Endothelial cell of umbilical vein (primary cell): ENCODE results near the gene FTHL17. TPM values are rescaled to one million over a fixed set of nuclear protein-coding genes. Genes with fewer than 3 reads are reported as not detected.

Source experiments
- BruUV-seq: library from RNA; stranded (reverse); fragments of 400-500 nt; replicated peaks from 2 replicates; lab custom pipeline; 2021; lab: Mats Ljungman, UMichigan
- CTCF ChIA-PET: fragments of 300-600, 350-600 bp; sonication (Branson Sonifier 250); formaldehyde crosslinking; loops from one replicate; lab custom pipeline; 2021; ENCODE audit warnings: antibody characterized with exemption, inconsistent platforms; lab: Charles Lee
- POLR2A ChIA-PET: fragments of 300-600, 350-600 bp; sonication (Branson Sonifier 250); formaldehyde crosslinking; loops from one replicate; lab custom pipeline; 2021; ENCODE audit warnings: antibody characterized with exemption, inconsistent platforms; lab: Charles Lee
- DNase-seq: peaks from one replicate; pipeline ENCODE4 v3.0.0-alpha.2; 2011; ENCODE audit warnings: low read depth, low spot score
- FAIRE-seq: peaks from 2 replicates; lab custom pipeline; 2011; peaks lifted over from hg19 to GRCh38; lab: Jason Lieb, UNC
- H2AFZ ChIP-seq: 2 replicates; pipeline ENCODE4 v1.6.0; 2012; ENCODE audit warnings: low read depth, low read length, control low read depth, inconsistent platforms
- H3K27ac ChIP-seq: 2 replicates; pipeline ENCODE4 v1.5.1; 2011; ENCODE audit warnings: low read depth, mild to moderate bottlenecking, control low read depth, low read length, moderate library complexity; ENCODE audit not compliant: insufficient read depth
- H3K27me3 ChIP-seq, 2 experiments: 2 replicates each; pipeline versions ENCODE4 v1.6.0 to v1.6.1; 2011; ENCODE audit warnings: low read length in 2 of 2, mixed read lengths in 1 of 2; ENCODE audit not compliant: control insufficient read depth in 2 of 2, insufficient read depth in 2 of 2
- H3K36me3 ChIP-seq, 2 experiments: 2 replicates in 1 of 2; 3 replicates in 1 of 2; pipeline ENCODE4 v1.5.1; 2011; ENCODE audit warnings: low read length in 2 of 2, mild to moderate bottlenecking in 1 of 2, moderate library complexity in 1 of 2; ENCODE audit not compliant: control insufficient read depth in 2 of 2, insufficient read depth in 2 of 2; ENCODE audit errors: extremely low read depth in 1 of 2
- H3K4me1 ChIP-seq: 3 replicates; pipeline ENCODE4 v1.5.1; 2011; ENCODE audit warnings: mild to moderate bottlenecking, low read length; ENCODE audit not compliant: control insufficient read depth, insufficient read depth; ENCODE audit errors: extremely low read depth
- H3K4me2 ChIP-seq: 2 replicates; pipeline ENCODE4 v1.6.1; 2011; ENCODE audit warnings: low read length, control low read depth, mixed read lengths; ENCODE audit not compliant: insufficient read depth
- H3K4me3 ChIP-seq, 3 experiments: fragments of 200-600 bp in 1 of 3; sonication (generic), shearing (Covaris generic) in 1 of 3; replicated peaks in 1 of 3; 2 replicates each; pipeline ENCODE4 v1.5.1; 2011 to 2016; ENCODE audit warnings: control low read depth in 3 of 3, low read length in 3 of 3, mild to moderate bottlenecking in 2 of 3, inconsistent platforms in 1 of 3, low read depth in 1 of 3, moderate library complexity in 1 of 3; ENCODE audit not compliant: insufficient read depth in 1 of 3
- H3K79me2 ChIP-seq: 2 replicates; pipeline ENCODE4 v1.6.0; 2012; ENCODE audit warnings: low read length, inconsistent platforms; ENCODE audit not compliant: control insufficient read depth, insufficient read depth
- H3K9ac ChIP-seq: replicated peaks from 2 replicates; pipeline ENCODE3; 2011; ENCODE audit warnings: low read length, control low read depth; ENCODE audit not compliant: insufficient read depth; ENCODE audit errors: extremely low read depth
- H3K9me1 ChIP-seq: replicated peaks from 3 replicates; pipeline ENCODE4 v1.6.0; 2011; ENCODE audit warnings: mild to moderate bottlenecking, low read length; ENCODE audit not compliant: control insufficient read depth, insufficient read depth; ENCODE audit errors: extremely low read depth
- H3K9me3 ChIP-seq: replicated peaks from 2 replicates; pipeline ENCODE4 v1.5.1; 2012; ENCODE audit warnings: low read length, inconsistent platforms; ENCODE audit not compliant: control insufficient read depth, insufficient read depth
- H4K20me1 ChIP-seq: replicated peaks from 2 replicates; pipeline ENCODE3; 2011; ENCODE audit warnings: mild to moderate bottlenecking, low read length; ENCODE audit not compliant: control insufficient read depth, insufficient read depth; ENCODE audit errors: extremely low read depth
- CTCF ChIP-seq, 2 donors: IDR thresholded peaks; 1 replicate in 1 of 2; 2 replicates in 1 of 2; pipeline ENCODE4 v1.5.1; 2011; ENCODE audit warnings: low read length in 2 of 2, mild to moderate bottlenecking in 2 of 2, moderate library complexity in 2 of 2, control low read depth in 1 of 2, inconsistent platforms in 1 of 2, low read depth in 1 of 2; ENCODE audit not compliant: insufficient read depth in 1 of 2; ENCODE audit errors: extremely low read depth in 1 of 2
- EZH2 ChIP-seq: IDR thresholded peaks from 2 replicates; pipeline ENCODE4 v1.6.1; 2012; ENCODE audit warnings: borderline replicate concordance, low read depth, mild to moderate bottlenecking, moderate library complexity, low read length, inconsistent platforms; ENCODE audit not compliant: severe bottlenecking
- FOS ChIP-seq: IDR thresholded peaks from 2 replicates; pipeline ENCODE4 v1.6.1; 2011; ENCODE audit warnings: mild to moderate bottlenecking, low read length, moderate library complexity, borderline replicate concordance; ENCODE audit not compliant: insufficient read depth
- GATA2 ChIP-seq: IDR thresholded peaks from 2 replicates; pipeline ENCODE4 v1.7.0; 2011; ENCODE audit warnings: low read depth, mild to moderate bottlenecking, moderate library complexity, mixed read lengths, low read length; ENCODE audit not compliant: insufficient read length, insufficient read depth
- JUN ChIP-seq: IDR thresholded peaks from 2 replicates; pipeline ENCODE4 v1.6.1; 2011; ENCODE audit warnings: borderline replicate concordance, low read depth; ENCODE audit not compliant: insufficient read length, insufficient read depth
- MAX ChIP-seq: IDR thresholded peaks from 2 replicates; pipeline ENCODE4 v1.6.1; 2011; ENCODE audit not compliant: insufficient read depth, insufficient read length
- MYC ChIP-seq: IDR thresholded peaks from one replicate; pipeline ENCODE4 v1.6.1; 2011; ENCODE audit warnings: mild to moderate bottlenecking, low read depth, low read length
- POLR2A ChIP-seq: IDR thresholded peaks from 2 replicates; pipeline ENCODE4 v1.6.1; 2012; ENCODE audit warnings: low read depth, mild to moderate bottlenecking, control low read depth, low read length
- POLR2AphosphoS5 ChIP-seq: IDR thresholded peaks from 2 replicates; pipeline ENCODE4 v1.6.1; 2012; ENCODE audit warnings: low read depth, mild to moderate bottlenecking, control low read depth, low read length, moderate library complexity; ENCODE audit not compliant: insufficient read depth
- dilution Hi-C: fragments of 300-500 bp; cut with MboI; formaldehyde crosslinking; loops from one replicate; pipeline ENCODE4 v1.15.0; 2019; ENCODE audit warnings: low sequenced_read_pairs; ENCODE audit not compliant: extremely low pct_ligation_motif_present
- intact Hi-C: fragments of 100-400 bp; cut with micrococcal nuclease; formaldehyde crosslinking; loops from one replicate; pipeline ENCODE4 v1.10.0; 2022
- polyA plus RNA-seq, 4 experiments: library from polyadenylated mRNA; depleted of rRNA in 3 of 4; stranded (reverse) in 3 of 4; unstranded in 1 of 4; fragments of >200 nt; gene quantifications; 2 replicates each; pipeline versions ENCODE4 v1.2.1 to v1.2.3, GENCODE V29; 2011 to 2012; ENCODE audit warnings: missing spikeins in 1 of 4
- total RNA-seq: library from RNA; stranded (reverse); gene quantifications from 2 replicates; pipeline ENCODE4 v1.2.3, GENCODE V29; 2021

The FTHL17 gene
- total and polyA plus RNA-seq, 2 donors (not counting 3 experiments of a cell fraction or from before 2014, with no cell fraction given): not detected

- H2AFZ ChIP-seq: no peak overlapping the region
- dilution Hi-C loops (no loop called here), intact Hi-C loops (no loop called here)
- TF ChIP-seq CTCF (IDR thresholded peaks at IDR 0.05; ENCODE audit: extremely low read depth in 1 of 2, insufficient read depth in 1 of 2, low read depth in 1 of 2, low read length in 2 of 2) (no peak), EZH2 (no peak), JUN (no peak), GATA2 (no peak), FOS (no peak), POLR2A (no peak), POLR2AphosphoS5 (no peak), MYC (no peak), MAX (no peak)
- no peak overlapping the region for H3K9ac ChIP-seq
- ChIA-PET POLR2A (no interaction called here), CTCF (no interaction called here)
- H3K4me1 ChIP-seq: no peaks in the 10 kb centered on the region
- H3K9me3 ChIP-seq: no peaks in the 10 kb centered on the region
- DNase-seq (no peak), FAIRE-seq (no peak)
- no peak overlapping the region for H3K4me2 ChIP-seq
- no peaks in the 10 kb centered on the region for H3K9me1 ChIP-seq
- no peaks in the 10 kb centered on the region for H4K20me1 ChIP-seq
- H3K27ac ChIP-seq: no peak overlapping the region
- no peaks in the 10 kb centered on the region for H3K79me2 ChIP-seq
- H3K27me3 ChIP-seq: no peaks in the 10 kb centered on the region
- no TSS peak for BruUV-seq
- no peak overlapping the region for H3K4me3 ChIP-seq
- H3K36me3 ChIP-seq: no peaks in the 10 kb centered on the region
Measured at GRCh38 chrX:31091819-31092218, 20.0 kb upstream of the FTHL17 start.
